Embryonic facial prominence (tissue), 1 donor: ENCODE measurements around the gene CACNA2D4.

Experiments used
- DNase-seq: peaks from one replicate; pipeline ENCODE4 v3.0.0-alpha.2; 2016; ENCODE audit errors: extremely low spot score

CACNA2D4 gene

GRCh38 chr12:1844661-1845409 lies 73.6 kb downstream of the CACNA2D4 start:
- DNase-seq = no peak

GRCh38 chr12:1844223-1844622 lies 74.2 kb downstream of the CACNA2D4 start:
- DNase-seq = no peak

GRCh38 chr12:1843641-1844005 lies 74.8 kb downstream of the CACNA2D4 start:
- no peak for DNase-seq

- DNase-seq = no peak
Observed at GRCh38 chr12:1842905-1843640, 75.4 kb downstream of the CACNA2D4 start.

- DNase-seq = no peak
Observed at GRCh38 chr12:1842183-1842904, 76.1 kb downstream of the CACNA2D4 start.

- no peak for DNase-seq
Observed at GRCh38 chr12:1841586-1842182, 76.8 kb downstream of the CACNA2D4 start.

- DNase-seq = no peak
Observed at GRCh38 chr12:1840981-1841425, 77.4 kb downstream of the CACNA2D4 start.

- DNase-seq = no peak
Observed at GRCh38 chr12:1839956-1840951, 78.2 kb downstream of the CACNA2D4 start.

GRCh38 chr12:1839464-1839863 lies 79.0 kb downstream of the CACNA2D4 start:
- DNase-seq = no peak

GRCh38 chr12:1838994-1839365 lies 79.5 kb downstream of the CACNA2D4 start:
- DNase-seq = no peak

GRCh38 chr12:1838205-1838993 lies 80.1 kb downstream of the CACNA2D4 start:
- DNase-seq = no peak

- DNase-seq = no peak
Observed at GRCh38 chr12:1837541-1838204, 80.8 kb downstream of the CACNA2D4 start.

- no peak for DNase-seq
Observed at GRCh38 chr12:1836854-1837421, 81.5 kb downstream of the CACNA2D4 start.

- DNase-seq = no peak
Observed at GRCh38 chr12:1836241-1836803, 82.1 kb downstream of the CACNA2D4 start.

GRCh38 chr12:1835211-1836131 lies 83.0 kb downstream of the CACNA2D4 start:
- DNase-seq = no peak

GRCh38 chr12:1834186-1834925 lies 84.1 kb downstream of the CACNA2D4 start:
- no peak for DNase-seq

- DNase-seq = no peak
Observed at GRCh38 chr12:1833596-1834028, 84.8 kb downstream of the CACNA2D4 start.
